HG03520 (cell line): ENCODE measurements around the gene ACAA1.
"Not testable (repeated sequence)": the region's sequence is repeated elsewhere in the genome, so short reads cannot be mapped to it uniquely, and the experiment has no call there.

ENCODE experiments used
- ATAC-seq: cut with Tn5 transposase; IDR thresholded peaks from one replicate; pipeline ENCODE4 v1.9.1; 2021; ENCODE audit warnings: mild to moderate bottlenecking, moderate library complexity; ENCODE audit not compliant: unreplicated experiment

The ACAA1 gene

DNA sequence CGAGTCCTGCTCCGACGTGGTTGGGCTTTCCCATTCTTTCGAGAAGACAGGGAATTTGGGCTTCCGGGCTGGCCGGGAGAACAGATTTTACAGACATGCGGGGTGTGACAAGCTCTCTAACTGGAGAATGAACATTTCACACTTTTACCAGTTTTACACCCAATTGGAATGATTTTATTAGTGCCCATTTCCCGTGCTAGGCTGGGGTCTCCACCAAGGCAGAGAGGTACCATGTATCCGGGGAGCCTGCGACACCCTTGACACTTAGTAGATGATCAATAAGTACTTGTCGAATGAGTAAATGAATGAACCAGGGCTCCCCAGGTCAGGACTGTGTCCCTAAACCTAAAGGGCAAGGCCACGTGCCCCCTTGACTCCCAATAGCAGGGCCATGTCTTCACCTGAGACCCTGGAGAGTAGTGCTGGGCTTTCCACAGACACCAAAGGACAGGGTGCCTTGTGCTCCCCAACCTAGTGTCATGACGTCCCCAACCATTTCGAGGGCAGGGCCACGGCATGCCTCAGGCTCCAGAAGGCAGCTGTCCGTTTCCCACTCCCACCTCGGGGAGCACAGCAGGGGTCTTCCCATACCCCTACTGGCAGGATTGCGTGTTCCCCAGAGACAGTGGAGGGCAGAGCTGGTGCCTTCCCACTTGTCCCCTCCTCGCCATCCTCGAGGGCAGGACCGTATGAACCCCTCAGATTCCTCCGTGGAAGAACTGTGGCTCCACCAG, 855 bp upstream of the ACAA1 start:
- no peak for ATAC-seq

DNA sequence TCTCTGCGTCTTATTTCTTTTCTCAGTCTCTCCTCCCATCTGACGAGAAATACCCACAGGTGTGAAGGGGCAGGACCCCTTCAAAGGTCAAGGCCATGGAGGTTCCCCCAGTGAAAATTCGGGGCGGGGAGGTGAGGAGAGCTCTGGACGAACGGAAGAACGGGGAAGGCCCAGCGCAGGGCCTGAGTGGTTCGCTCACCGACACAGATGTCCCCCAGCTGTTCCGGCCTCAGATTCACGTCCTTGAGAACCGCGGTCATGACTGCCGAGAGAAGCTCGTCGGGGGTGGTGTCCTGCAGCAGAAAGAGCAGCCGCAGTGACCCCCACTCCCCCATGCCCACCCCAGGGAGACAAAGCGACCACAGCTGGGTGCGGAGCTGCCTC, 542 bp downstream of the ACAA1 start:
- ATAC-seq: no peak

GRCh38 chr3:38135621-38136277, 1.2 kb downstream of the ACAA1 start:
- ATAC-seq: not testable (repeated sequence)

DNA sequence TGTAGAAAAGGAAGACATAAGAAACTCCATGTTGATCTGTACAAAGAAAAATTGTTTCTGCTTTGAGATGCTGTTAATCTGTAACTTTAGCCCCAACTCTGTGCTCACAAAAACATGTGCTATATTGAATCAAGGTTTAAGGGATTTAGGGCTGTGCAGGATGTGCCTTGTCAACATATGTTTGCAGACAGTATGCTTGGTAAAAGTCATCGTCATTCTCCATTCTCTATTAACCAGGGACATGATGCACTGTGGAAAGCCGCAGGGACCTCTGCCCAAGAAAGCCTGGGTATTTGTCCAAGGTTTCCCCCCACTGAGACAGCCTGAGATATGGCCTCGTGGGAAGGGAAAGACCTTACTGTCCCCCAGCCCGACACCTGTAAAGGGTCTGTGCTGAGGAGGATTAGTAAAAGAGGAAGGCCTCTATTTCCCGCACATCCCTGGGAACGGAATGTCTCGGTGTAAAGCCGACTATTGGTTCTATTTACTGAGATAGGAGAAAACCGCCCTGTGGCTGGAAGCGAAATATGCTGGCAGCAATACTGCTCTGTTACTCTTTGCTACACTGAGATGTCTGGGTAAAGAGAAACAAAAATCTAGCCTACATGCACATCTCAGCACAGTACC, 2.3 kb downstream of the ACAA1 start:
- not testable (repeated sequence) for ATAC-seq

DNA sequence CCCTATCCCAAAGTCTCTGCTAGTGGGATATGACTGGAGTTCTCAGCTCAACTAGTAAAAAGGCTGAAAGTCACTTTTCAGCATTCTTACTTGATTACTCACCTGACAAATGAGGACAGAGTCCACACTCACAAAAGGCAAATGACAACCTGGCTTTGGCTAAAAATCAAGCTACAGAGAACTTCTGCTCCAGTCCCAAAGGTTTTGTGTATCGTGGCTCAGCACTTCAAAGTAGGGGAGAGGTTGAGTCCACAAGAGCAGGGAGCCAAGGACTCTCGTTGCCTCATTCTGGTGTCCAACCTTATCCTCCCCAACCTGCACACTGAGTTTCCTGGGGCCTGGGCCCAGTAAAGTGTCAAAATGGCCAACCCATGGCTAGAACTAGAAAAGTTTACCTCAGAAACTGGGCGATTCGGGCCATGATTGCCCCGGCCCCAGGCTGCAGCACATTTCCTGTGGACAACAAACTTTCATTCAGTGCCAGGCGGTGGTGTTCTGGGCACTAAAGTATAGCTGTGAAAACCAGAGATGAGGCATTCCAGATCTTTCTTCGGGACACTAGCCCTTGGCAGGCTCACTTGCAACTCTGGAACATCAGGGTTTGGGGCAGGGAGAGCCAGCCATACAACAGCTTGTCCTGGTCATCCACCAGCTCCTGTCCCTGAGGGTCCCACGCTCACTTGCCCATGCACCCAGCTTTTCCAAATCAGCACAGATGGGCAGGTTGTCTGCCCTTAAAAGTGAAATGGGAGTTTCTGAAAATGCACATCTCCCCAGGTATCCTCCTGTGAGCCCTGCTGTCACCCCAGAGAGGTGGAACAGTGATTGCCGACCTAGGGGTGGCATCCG, 3.1 kb downstream of the ACAA1 start:
- ATAC-seq: no peak

DNA sequence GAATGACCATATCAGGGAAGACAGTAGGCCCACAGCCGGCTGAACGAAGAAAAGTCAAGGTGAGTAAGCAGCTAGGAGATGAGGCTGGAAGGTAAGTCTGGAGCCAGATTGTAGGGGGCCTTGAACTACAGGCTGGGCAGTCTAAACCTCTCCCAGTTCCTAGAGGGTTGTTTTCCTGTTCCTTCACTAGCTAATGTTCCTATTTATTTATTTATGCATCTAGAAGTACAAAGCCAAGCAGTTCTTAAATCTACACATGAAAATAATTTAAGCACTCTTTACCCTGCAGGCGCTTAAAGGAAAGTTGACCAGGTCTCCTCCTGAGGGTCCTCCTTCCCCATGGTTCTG, 3.7 kb downstream of the ACAA1 start:
- ATAC-seq: no peak

DNA sequence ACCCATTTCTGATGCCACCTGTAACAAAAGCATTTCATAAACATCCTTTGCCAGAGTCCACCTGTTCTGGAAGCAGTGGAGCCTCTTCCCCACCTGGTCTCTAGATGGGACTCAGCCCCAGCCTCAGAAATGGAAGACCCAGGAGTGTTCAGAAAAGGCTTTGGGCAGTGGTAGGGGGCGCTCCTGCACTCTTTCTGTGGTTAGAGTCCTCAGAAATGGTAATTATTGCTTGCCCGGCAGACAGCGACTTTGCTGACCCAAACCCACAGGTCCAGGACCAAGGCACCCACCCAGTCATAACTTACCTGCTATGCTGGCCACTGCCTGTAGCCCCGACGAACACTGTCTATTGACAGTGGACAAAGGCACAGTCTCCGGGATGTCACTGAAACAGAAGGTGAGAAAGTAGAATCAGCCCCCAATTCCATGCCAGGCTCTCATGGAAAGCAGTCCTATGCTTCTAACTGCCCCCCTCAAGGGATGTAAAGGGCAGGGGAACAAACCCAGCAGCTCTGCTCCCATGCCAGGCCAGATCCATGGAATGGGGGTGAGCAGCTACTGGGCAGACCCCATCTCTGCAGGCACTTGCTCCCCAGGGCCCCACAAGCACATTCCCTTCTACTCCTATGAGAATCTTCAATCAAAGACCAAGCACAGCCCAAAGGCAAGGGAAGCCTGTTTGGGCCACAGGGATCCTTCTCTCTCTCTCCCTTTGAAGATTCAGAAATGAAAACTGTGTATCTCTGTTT, 5.1 kb downstream of the ACAA1 start:
- ATAC-seq: no peak

- no peak for ATAC-seq
These were observed 6.3 kb downstream of the ACAA1 start for GRCh38 chr3:38130631-38131065.

- ATAC-seq: no peak
These were observed 7.9 kb downstream of the ACAA1 start for GRCh38 chr3:38129058-38129457.

DNA sequence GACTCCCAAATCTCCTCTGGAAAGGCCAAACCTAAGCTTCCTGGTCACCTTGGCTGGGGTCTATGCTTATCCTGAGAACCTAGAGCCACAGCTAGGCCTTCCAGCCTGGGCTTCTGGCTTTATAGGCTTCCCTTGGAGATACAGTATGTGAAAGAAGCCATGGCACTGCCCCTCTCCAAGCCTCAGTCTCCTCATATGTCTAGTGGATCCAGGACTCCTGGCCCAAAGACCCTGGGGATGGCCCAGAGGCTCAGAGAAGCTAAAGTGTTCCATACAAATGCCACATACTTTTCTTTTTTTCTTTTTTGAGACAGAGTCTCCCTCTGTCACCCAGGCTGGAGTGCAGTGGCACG, 8.6 kb downstream of the ACAA1 start:
- ATAC-seq: no peak

- no peak for ATAC-seq
These were observed 9.2 kb downstream of the ACAA1 start for GRCh38 chr3:38127611-38128302.

DNA sequence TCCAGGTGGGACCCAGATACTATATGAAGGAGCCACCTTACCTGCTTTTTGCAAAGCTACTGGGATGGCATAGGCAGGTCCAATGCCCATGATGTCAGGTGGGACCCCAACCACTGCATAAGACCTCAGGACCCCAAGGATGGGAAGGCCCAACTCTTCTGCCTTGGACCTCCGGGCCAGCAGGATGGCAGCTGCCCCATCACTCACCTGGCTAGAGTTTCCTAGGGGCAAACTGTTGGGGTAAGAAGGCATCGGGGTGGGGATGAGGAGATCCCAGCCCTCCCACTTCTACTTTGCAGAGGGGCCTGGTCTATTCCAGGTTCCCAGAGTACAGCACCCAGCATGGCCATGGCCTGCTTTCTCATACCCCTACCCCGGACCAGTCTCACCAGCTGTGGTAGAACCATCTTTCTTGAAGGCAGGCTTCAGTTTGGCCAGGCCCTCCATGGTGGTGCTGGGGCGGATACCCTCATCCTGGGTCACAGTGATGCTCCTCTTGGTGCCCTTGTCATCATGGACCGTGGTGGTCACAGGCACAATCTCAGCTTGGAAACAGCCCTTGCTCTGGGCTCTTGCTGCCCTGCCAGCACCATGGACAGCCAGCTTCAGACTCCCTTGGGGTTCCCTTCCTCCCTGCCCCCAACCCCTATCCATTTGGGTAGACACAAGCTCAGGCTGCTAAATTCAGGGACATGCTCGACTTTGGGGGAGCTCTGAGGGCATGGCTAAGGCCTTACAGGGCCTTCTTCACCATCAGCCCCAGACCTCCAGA, 10.6 kb downstream of the ACAA1 start:
- no peak for ATAC-seq

GRCh38 chr3:38125305-38126120, 11.4 kb downstream of the ACAA1 start:
- ATAC-seq: no peak

DNA sequence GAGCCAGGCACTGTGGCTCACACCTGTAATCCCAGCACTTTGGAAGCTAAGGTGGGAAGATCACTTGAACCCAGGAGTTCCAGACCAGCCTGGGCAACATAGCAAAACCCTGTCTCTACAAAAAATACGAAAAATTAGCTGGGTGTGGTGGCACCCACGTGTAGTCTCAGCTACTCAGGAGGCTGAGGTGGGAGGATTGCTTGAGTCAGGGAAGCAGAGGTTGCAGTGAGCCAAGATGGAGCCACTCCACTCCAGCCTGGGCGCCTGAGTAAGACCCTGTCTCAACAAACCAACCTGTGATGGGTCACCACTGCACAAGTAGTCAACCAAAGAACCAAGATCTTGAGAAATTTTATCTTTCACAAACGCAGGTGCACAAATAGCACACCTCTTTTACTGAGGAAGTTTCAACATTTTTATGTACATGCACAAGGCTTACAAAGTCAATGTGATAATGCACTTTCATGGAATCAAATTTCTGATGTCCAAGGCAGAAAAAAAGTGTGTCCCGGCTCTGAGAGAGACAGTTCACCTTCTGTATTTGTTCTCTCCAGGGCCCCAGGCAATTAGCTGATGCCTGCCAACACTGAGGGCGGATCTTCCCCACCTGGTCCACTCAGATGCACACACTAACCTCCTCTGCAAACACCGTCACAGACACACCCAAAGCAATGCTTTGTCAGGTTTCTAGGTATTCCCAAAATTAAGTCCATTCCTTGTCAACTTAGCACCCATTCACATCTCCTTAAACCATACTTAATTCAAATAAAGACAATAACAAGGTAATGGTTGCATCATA, 12.4 kb downstream of the ACAA1 start:
- ATAC-seq: no peak

DNA sequence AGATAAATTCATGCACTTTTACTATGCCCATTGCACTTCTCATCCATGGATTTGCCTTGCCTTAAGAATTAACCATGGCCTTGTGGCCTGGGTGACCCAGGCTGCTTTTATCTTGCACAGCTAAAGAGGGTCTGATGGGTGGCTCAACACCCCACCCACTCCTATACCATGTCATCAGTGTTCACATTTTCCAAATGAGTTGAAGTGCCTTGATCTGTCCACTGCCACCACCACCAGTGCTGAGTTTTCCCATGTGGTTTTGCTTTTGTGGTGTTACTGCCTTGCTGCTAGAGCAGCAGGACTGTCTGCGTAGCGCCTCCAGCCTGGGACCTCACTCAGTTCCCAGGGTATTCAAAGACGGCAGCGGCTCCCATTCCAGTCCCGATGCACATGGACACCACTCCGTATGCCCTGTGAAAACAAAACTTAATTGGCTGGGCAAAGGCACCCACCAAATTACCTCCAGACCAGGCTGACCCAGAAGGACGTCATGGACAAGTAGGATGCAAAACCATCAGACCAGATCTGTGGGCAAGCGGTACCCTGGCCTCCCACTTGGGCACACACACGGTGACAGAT, 14.1 kb downstream of the ACAA1 start:
- ATAC-seq: no peak

DNA sequence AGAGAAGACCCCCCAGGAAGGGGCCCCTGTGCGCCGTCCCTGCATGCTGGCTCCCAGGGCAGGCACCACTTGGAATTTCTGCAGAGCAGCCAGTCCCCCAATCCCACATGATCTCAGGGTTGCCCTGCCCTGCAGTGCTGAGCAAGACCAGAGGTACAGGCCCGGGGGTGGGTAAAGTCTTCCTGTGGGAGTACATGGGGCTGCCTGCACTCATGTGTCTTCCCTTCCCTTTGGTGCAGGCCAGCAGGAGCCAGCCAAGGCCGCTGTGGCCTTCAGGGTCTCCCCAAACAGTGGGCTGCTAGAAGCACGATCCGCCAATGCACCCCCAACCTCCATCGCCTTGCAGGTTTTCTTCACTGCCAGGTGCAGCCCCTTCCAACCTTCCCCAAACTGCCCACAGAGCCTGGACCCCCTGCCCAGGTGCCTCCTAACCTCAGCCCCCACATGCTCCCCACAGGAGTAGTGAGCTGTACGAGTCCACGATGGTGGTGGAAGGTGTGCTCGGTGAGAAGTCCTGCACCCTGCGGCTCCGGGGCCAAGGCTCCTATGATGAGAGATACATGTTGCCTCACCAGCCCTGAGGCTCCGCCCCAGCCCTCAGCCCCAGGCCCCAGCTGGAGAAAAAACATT, 15.0 kb downstream of the ACAA1 start:
- no peak for ATAC-seq

- ATAC-seq: no peak
These were observed 15.5 kb downstream of the ACAA1 start for GRCh38 chr3:38121451-38121831.
